H1 (cell line): ENCODE results near the gene UBE2E2. TPM values are rescaled to one million over a fixed set of nuclear protein-coding genes. Genes with fewer than 3 reads are reported as not detected.

Experiments
- CTCF ChIA-PET: fragments of 300-600 bp; sonication (Branson Sonifier 250); formaldehyde crosslinking; loops from one replicate; lab custom pipeline; 2021; ENCODE audit not compliant: partially characterized antibody; lab: Charles Lee
- POLR2A ChIA-PET: fragments of 300-600 bp; sonication (Branson Sonifier 250); formaldehyde crosslinking; loops from one replicate; lab custom pipeline; 2021; ENCODE audit warnings: inconsistent platforms; ENCODE audit not compliant: partially characterized antibody; lab: Charles Lee
- DNase-seq, 2 experiments: peaks; one replicate each; pipeline versions ENCODE4 v3.0.0 to v3.0.0-alpha.2; 2010 to 2022; ENCODE audit warnings: low spot score in 2 of 2, low read depth in 1 of 2, mixed read lengths in 1 of 2
- FAIRE-seq: peaks from 2 replicates; lab custom pipeline; 2011; peaks lifted over from hg19 to GRCh38; lab: Jason Lieb, UNC
- H2AFZ ChIP-seq: 2 replicates; pipeline ENCODE4 v1.8.1; 2012; ENCODE audit warnings: low read length, inconsistent platforms
- H2AK5ac ChIP-seq: 2 replicates; pipeline ENCODE4 v1.6.1; 2013; ENCODE audit warnings: low read depth, low read length
- H2BK120ac ChIP-seq: replicated peaks from 2 replicates; pipeline ENCODE3; 2013; ENCODE audit warnings: low read depth, low read length, inconsistent platforms
- H2BK12ac ChIP-seq: 2 replicates; pipeline ENCODE4 v1.6.1; 2013; ENCODE audit warnings: low read depth, low read length
- H2BK15ac ChIP-seq: 2 replicates; pipeline ENCODE4 v1.6.1; 2013; ENCODE audit warnings: low read length
- H2BK20ac ChIP-seq: 2 replicates; pipeline ENCODE4 v1.6.1; 2013; ENCODE audit warnings: low read length
- H2BK5ac ChIP-seq: 2 replicates; pipeline ENCODE4 v1.6.1; 2013; ENCODE audit warnings: low read depth, low read length
- H3K14ac ChIP-seq: 2 replicates; pipeline ENCODE4 v1.6.1; 2013; ENCODE audit warnings: inconsistent platforms; ENCODE audit not compliant: insufficient read length
- H3K18ac ChIP-seq: 2 replicates; pipeline ENCODE4 v1.6.1; 2013; ENCODE audit warnings: low read length; ENCODE audit errors: extremely low read depth
- H3K23ac ChIP-seq: 2 replicates; pipeline ENCODE4 v1.6.1; 2013; ENCODE audit warnings: inconsistent platforms; ENCODE audit not compliant: insufficient read length
- H3K23me2 ChIP-seq: 2 replicates; pipeline ENCODE4 v1.6.1; 2013; ENCODE audit warnings: low read depth, low read length
- H3K27ac ChIP-seq: 2 replicates; pipeline ENCODE4 v1.6.1; 2011; ENCODE audit warnings: low read depth, low read length, inconsistent platforms
- H3K27me3 ChIP-seq, 4 experiments: replicated peaks in 1 of 4; 1 replicate in 1 of 4; 2 replicates in 3 of 4; pipeline versions ENCODE4 v1.6.1 to v1.8.1; 2011 to 2013; ENCODE audit warnings: low read length in 3 of 4, mild to moderate bottlenecking in 3 of 4, inconsistent platforms in 2 of 4, mixed read lengths in 2 of 4, moderate library complexity in 1 of 4; ENCODE audit not compliant: control insufficient read depth in 3 of 4, insufficient read depth in 3 of 4; ENCODE audit errors: extremely low read depth in 1 of 4
- H3K36me3 ChIP-seq, 4 experiments: 2 replicates each; pipeline versions ENCODE4 v1.6.1 to v1.8.1; 2011 to 2013; ENCODE audit warnings: mild to moderate bottlenecking in 4 of 4, low read length in 3 of 4, moderate library complexity in 2 of 4, control low read depth in 1 of 4, inconsistent platforms in 1 of 4; ENCODE audit not compliant: insufficient read depth in 4 of 4, control insufficient read depth in 2 of 4
- H3K4ac ChIP-seq: replicated peaks from 2 replicates; pipeline ENCODE3; 2013; ENCODE audit warnings: low read length, low read depth, mixed read lengths, inconsistent platforms; ENCODE audit not compliant: insufficient read length
- H3K4me1 ChIP-seq, 4 experiments: replicated peaks in 1 of 4; 1 replicate in 1 of 4; 2 replicates in 3 of 4; pipeline versions ENCODE4 v1.6.1 to v1.8.1; 2011 to 2013; ENCODE audit warnings: low read length in 3 of 4, inconsistent platforms in 2 of 4, mixed read lengths in 1 of 4; ENCODE audit not compliant: insufficient read depth in 4 of 4, control insufficient read depth in 3 of 4
- H3K4me2 ChIP-seq, 2 experiments: 2 replicates each; pipeline versions ENCODE4 v1.6.1 to v1.8.1; 2011 to 2013; ENCODE audit warnings: low read depth in 2 of 2, low read length in 2 of 2, control low read depth in 1 of 2, inconsistent platforms in 1 of 2, mild to moderate bottlenecking in 1 of 2; ENCODE audit not compliant: insufficient read depth in 1 of 2
- H3K4me3 ChIP-seq, 4 experiments: fragments of 200-600, 300-600 bp in 1 of 4; sonication (generic), shearing (Covaris generic), sonication (Bioruptor Twin) in 1 of 4; 2 replicates each; pipeline versions ENCODE4 v1.5.1 to v1.8.1; 2011 to 2016; ENCODE audit warnings: low read length in 4 of 4, low read depth in 3 of 4, control low read depth in 2 of 4, inconsistent platforms in 2 of 4, mild to moderate bottlenecking in 2 of 4, mixed read lengths in 1 of 4, moderate library complexity in 1 of 4; ENCODE audit not compliant: insufficient read depth in 2 of 4; ENCODE audit errors: extremely low read depth in 1 of 4
- H3K56ac ChIP-seq: replicated peaks from 2 replicates; pipeline ENCODE3; 2013; ENCODE audit warnings: low read depth, mild to moderate bottlenecking, mixed read lengths, low read length, inconsistent platforms; ENCODE audit not compliant: insufficient read length
- H3K79me1 ChIP-seq: 2 replicates; pipeline ENCODE4 v1.6.1; 2013; ENCODE audit warnings: low read depth, low read length, control low read depth
- H3K79me2 ChIP-seq, 2 experiments: 2 replicates each; pipeline versions ENCODE4 v1.6.1 to v1.8.1; 2012 to 2013; ENCODE audit warnings: low read length in 2 of 2, mild to moderate bottlenecking in 2 of 2, inconsistent platforms in 1 of 2; ENCODE audit not compliant: insufficient read depth in 2 of 2, control insufficient read depth in 1 of 2
- H3K9ac ChIP-seq, 4 experiments: replicated peaks in 1 of 4; 1 replicate in 1 of 4; 2 replicates in 3 of 4; pipeline versions ENCODE4 v1.6.1 to v1.8.1; 2011 to 2013; ENCODE audit warnings: low read depth in 3 of 4, low read length in 3 of 4, control low read depth in 2 of 4, mild to moderate bottlenecking in 2 of 4, moderate library complexity in 2 of 4, inconsistent platforms in 1 of 4; ENCODE audit errors: extremely low read depth in 1 of 4
- H3K9me3 ChIP-seq, 2 experiments: 2 replicates each; pipeline versions ENCODE4 v1.6.1 to v1.8.1; 2012 to 2013; ENCODE audit warnings: mild to moderate bottlenecking in 2 of 2, moderate library complexity in 2 of 2, control low read depth in 1 of 2, inconsistent platforms in 1 of 2, low read depth in 1 of 2, low read length in 1 of 2, mixed read lengths in 1 of 2; ENCODE audit not compliant: insufficient read depth in 2 of 2
- H4K20me1 ChIP-seq, 2 experiments: replicated peaks in 1 of 2; 2 replicates each; pipeline versions ENCODE3 to v1.8.1; 2011 to 2013; ENCODE audit warnings: inconsistent platforms in 2 of 2, low read length in 2 of 2, mild to moderate bottlenecking in 1 of 2; ENCODE audit not compliant: insufficient read depth in 2 of 2, control insufficient read depth in 1 of 2
- H4K5ac ChIP-seq: 2 replicates; pipeline ENCODE4 v1.6.1; 2013; ENCODE audit warnings: low read length, low read depth, mixed read lengths, inconsistent platforms; ENCODE audit not compliant: insufficient read length
- H4K8ac ChIP-seq: 2 replicates; pipeline ENCODE4 v1.8.0; 2013; ENCODE audit warnings: mild to moderate bottlenecking, moderate library complexity, low read length, inconsistent platforms; ENCODE audit not compliant: insufficient read depth; ENCODE audit errors: extremely low read depth
- H4K91ac ChIP-seq: replicated peaks from 2 replicates; pipeline ENCODE3; 2013; ENCODE audit warnings: low read length, mixed read lengths, inconsistent platforms; ENCODE audit not compliant: insufficient read length
- CTCF ChIP-seq, 3 experiments: IDR thresholded peaks; 1 replicate in 2 of 3; 2 replicates in 1 of 3; pipeline versions ENCODE4 v1.5.1 to v1.6.1; 2011; ENCODE audit warnings: low read length in 3 of 3, mild to moderate bottlenecking in 3 of 3, inconsistent platforms in 2 of 3, low read depth in 1 of 3, moderate library complexity in 1 of 3; ENCODE audit not compliant: insufficient read depth in 1 of 3; ENCODE audit errors: control extremely low read depth in 1 of 3
- SP4 ChIP-seq: IDR thresholded peaks from 2 replicates; pipeline ENCODE4 v1.6.1; 2012; ENCODE audit warnings: low read length, inconsistent platforms
- WGBS, 2 experiments: shearing (Covaris generic) in 1 of 2; methylation state at CpG; one replicate each; pipeline versions ENCODE4 v1.1.6 to v1.1.7; 2013 to 2015; ENCODE audit warnings: low lambda C conversion rate in 2 of 2, mixed read lengths in 2 of 2, inconsistent platforms in 1 of 2, low coverage in 1 of 2, missing lambda C conversion rate in 1 of 2; ENCODE audit not compliant: insufficient replicate concordance in 2 of 2, insufficient coverage in 1 of 2, insufficient read length in 1 of 2; ENCODE audit errors: extremely low coverage in 1 of 2, missing lambda C conversion rate in 1 of 2; 5-methylcytosine and 5-hydroxymethylcytosine counted together
- polyA plus RNA-seq, 7 experiments: library from polyadenylated mRNA; depleted of rRNA in 3 of 7; stranded (reverse) in 5 of 7; unstranded in 2 of 7; fragments of >200 nt in 5 of 7; fragments of 200-250 nt in 2 of 7; gene quantifications; 1 replicate in 5 of 7; 2 replicates in 1 of 7; 4 replicates in 1 of 7; pipeline versions ENCODE4 v1.2.1 to v1.2.3, GENCODE V29; 2011 to 2013; ENCODE audit warnings: missing spikeins in 2 of 7, mixed read lengths in 2 of 7
- total RNA-seq: library from RNA; stranded (reverse); fragmentation: NEBNext Ultra II Directional; extraction: Animal tissue kit (Norgen Biotek cat#: 25700); gene quantifications from 2 replicates; pipeline ENCODE4 v1.2.1, GENCODE V29; 2021

The UBE2E2 gene
- total and polyA plus RNA-seq, 2 of the 8 experiments (the other 6 are each of a cell fraction or from before 2014, with no cell fraction given): 57.6 to 70.6 TPM

GRCh38 chr3:23292432-23292831 is 89.3 kb downstream of the UBE2E2 start:
- Histone ChIP-seq H3K79me2 (peaks cover 0 to 37% of the 10 kb centered on the region in 2 experiments; a peak in 2 of 4 replicates), H3K4ac (no peak overlapping the region), H3K36me3 (no peaks in the 10 kb centered on the region), H2BK5ac (no peak overlapping the region), H3K4me3 (no peak overlapping the region), H3K23ac (no peak overlapping the region), H4K8ac (no peak overlapping the region), H2BK120ac (no peak overlapping the region), H3K56ac (no peak overlapping the region), H4K91ac (no peak overlapping the region), H3K9ac (no peak overlapping the region), H3K4me1 (peaks cover 2 to 7% (median 3%) of the 10 kb centered on the region in 4 experiments; a peak in 5 of 7 replicates), H2AK5ac (no peak overlapping the region), H3K14ac (no peak overlapping the region), H2AFZ (no peak overlapping the region), H2BK20ac (no peak overlapping the region), H3K23me2 (no peaks in the 10 kb centered on the region), H2BK15ac (no peak overlapping the region), H3K27me3 (no peaks in the 10 kb centered on the region), H4K5ac (no peak overlapping the region), H2BK12ac (no peak overlapping the region), H3K4me2 (no peak overlapping the region), H3K27ac (no peak overlapping the region), H4K20me1 (no peaks in the 10 kb centered on the region), H3K9me3 (no peaks in the 10 kb centered on the region), H3K18ac (no peak overlapping the region), H3K79me1 (no peaks in the 10 kb centered on the region)
- DNase-seq (no peak), FAIRE-seq (no peak)
- TF ChIP-seq CTCF (IDR thresholded peaks at IDR 0.05; ENCODE audit: control extremely low read depth in 1 of 3, insufficient read depth in 1 of 3, low read depth in 1 of 3, low read length in 3 of 3) (peak in 1 of 3 experiments; percentile 12; a peak in 1 of 4 replicates), SP4 (no peak)
- ChIA-PET CTCF (interaction anchor here (0.6 kb wide), 1 partner anchor 101 kb away, joined by 4 read pairs; no protein-coding TSS in a partner anchor), POLR2A (no interaction called here)
- 94% methylated on average over 1 of the region's 1 CpG; no CpG with 5 or more reads in 1 of the 2 experiments for WGBS, 2 experiments
